ENCODE data around the gene RCN2.

RCN2 gene

DNA sequence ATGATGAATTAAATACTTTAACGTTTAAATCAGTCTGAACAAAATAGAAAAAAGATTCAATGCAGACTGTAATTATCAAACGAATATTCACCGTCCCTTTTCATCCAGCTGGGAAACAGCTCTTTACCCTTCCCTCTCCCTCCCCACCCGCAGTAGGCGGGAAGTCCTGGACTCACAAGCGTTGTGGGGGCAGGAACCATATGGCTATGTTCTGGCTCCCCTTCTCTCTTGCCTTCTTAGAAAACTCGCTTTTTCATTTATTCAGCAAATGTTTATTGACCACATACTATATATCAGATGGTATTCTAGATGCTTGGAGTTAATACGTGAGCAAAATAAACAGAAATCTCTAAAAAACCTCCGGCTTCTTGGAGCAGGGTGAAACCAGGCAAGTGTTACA, 25.7 kb upstream of the RCN2 start:
- H3K36me3 Mint-ChIP-seq, result no peaks in the 10 kb centered on the region
- H3K9me3 Mint-ChIP-seq, result no peaks in the 10 kb centered on the region
- DNase-seq (ENCODE audit: low spot score in 2 of 2) (no peak), ATAC-seq (ENCODE audit: low read depth) (no peak)
- no peaks in the 10 kb centered on the region for H3K27me3 Mint-ChIP-seq
- peak overlapping the region; percentile 98 for H3K27ac Mint-ChIP-seq
- H3K4me3 Mint-ChIP-seq, result peak overlapping the region; percentile 93
- peaks cover 26% of the 10 kb centered on the region for H3K4me1 Mint-ChIP-seq

DNA sequence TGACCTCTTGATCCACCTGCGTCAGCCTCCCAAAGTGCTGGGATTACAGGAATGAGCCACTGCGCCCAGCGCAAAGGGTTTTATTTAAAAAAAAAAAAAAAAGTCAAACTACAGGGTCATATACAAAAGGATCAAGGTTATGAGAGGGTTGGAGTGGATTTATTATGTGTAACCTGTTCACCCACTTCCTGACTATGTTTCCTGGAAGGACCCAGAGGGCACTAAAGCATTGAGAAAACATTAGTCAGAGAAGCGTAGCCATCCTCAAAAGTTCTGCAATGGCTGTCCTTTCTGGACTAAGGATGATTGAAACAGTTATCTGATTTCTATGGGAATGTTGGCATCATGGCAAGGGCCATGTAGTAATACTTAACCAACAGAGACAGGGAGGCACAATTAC, 19.1 kb upstream of the RCN2 start:
- ATAC-seq (ENCODE audit: low read depth), result no peak
- H3K27ac Mint-ChIP-seq, result no peak overlapping the region
- no peaks in the 10 kb centered on the region for H3K36me3 Mint-ChIP-seq

DNA sequence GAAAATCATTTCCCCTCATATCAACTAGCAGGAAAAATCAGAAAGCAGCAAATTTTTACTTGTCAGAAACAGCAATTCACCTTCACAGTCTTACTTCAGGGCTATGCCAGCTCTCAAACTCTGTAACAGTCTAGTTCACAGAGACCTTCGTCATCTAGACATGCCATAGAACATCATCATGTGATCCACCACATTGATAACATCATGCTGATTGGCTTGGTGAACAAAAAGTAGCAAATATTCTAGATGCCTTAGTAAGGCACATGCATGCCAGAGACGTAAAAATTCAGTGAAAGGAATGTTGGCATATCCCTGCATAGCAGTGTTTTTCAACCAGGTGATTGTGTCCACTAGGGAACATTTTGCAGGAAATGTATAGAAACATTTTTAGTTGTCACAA, 17.8 kb upstream of the RCN2 start:
- no peaks in the 10 kb centered on the region for H3K9me3 Mint-ChIP-seq
- no peaks in the 10 kb centered on the region for H3K36me3 Mint-ChIP-seq
- no peak overlapping the region for H3K27ac Mint-ChIP-seq
- DNase-seq (ENCODE audit: low spot score in 2 of 2) (no peak), ATAC-seq (ENCODE audit: low read depth) (no peak)
- no peak overlapping the region for H3K4me3 Mint-ChIP-seq
- H3K4me1 Mint-ChIP-seq, result peaks cover 8% of the 10 kb centered on the region
- H3K27me3 Mint-ChIP-seq, result peaks cover 2% of the 10 kb centered on the region

More for the DNA sequence above, 19.1 kb upstream of the RCN2 start:
- no peaks in the 10 kb centered on the region for H3K27me3 Mint-ChIP-seq
- H3K9me3 Mint-ChIP-seq, result no peaks in the 10 kb centered on the region
- no peak overlapping the region for H3K4me3 Mint-ChIP-seq
- peaks cover 16% of the 10 kb centered on the region for H3K4me1 Mint-ChIP-seq
- no peak for DNase-seq (ENCODE audit: low spot score in 2 of 2)

- Mint-ChIP-seq H3K27ac (no peak overlapping the region), H3K4me3 (no peak overlapping the region), H3K4me1 (no peaks in the 10 kb centered on the region), H3K9me3 (no peaks in the 10 kb centered on the region), H3K36me3 (no peaks in the 10 kb centered on the region), H3K27me3 (peaks cover 4% of the 10 kb centered on the region)
- ATAC-seq (ENCODE audit: low read depth) (no peak), DNase-seq (ENCODE audit: low spot score in 2 of 2) (no peak)
Measured at GRCh38 chr15:76916369-76916768, 15.2 kb upstream of the RCN2 start.

DNA sequence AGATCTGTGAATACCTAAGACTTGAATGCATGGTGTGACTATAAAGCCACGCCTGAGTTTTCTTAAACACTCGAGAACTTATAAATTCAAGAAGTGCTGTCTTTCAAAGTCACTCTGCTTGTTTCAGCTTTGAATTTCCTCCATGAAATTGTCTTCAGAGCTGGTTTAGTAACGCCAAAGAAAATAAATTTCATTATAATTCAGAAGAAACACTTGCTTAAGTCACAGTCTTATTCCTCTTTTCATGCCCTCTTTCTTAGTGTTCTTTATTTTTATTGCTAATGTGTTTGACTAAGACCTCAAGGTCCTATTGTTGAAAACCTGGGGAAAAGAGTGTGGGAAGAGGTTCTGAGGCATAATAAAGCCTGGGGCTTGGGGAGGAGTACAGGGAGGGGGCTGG, 3.3 kb upstream of the RCN2 start:
- H3K4me3 Mint-ChIP-seq, result no peak overlapping the region
- H3K9me3 Mint-ChIP-seq, result no peaks in the 10 kb centered on the region
- no peak for DNase-seq (ENCODE audit: low spot score in 2 of 2)
- H3K27me3 Mint-ChIP-seq, result no peaks in the 10 kb centered on the region
- no peak for ATAC-seq (ENCODE audit: low read depth)
- H3K27ac Mint-ChIP-seq, result no peak overlapping the region
- peaks cover 8% of the 10 kb centered on the region for H3K4me1 Mint-ChIP-seq
- H3K36me3 Mint-ChIP-seq, result no peaks in the 10 kb centered on the region

- Mint-ChIP-seq H3K36me3 (no peaks in the 10 kb centered on the region), H3K9me3 (no peaks in the 10 kb centered on the region), H3K4me1 (peaks cover 11% of the 10 kb centered on the region), H3K27me3 (no peaks in the 10 kb centered on the region), H3K4me3 (no peak overlapping the region), H3K27ac (no peak overlapping the region)
- DNase-seq (ENCODE audit: low spot score in 2 of 2), result no peak
- ATAC-seq (ENCODE audit: low read depth), result no peak
Measured at GRCh38 chr15:76929011-76929760, 2.4 kb upstream of the RCN2 start.

DNA sequence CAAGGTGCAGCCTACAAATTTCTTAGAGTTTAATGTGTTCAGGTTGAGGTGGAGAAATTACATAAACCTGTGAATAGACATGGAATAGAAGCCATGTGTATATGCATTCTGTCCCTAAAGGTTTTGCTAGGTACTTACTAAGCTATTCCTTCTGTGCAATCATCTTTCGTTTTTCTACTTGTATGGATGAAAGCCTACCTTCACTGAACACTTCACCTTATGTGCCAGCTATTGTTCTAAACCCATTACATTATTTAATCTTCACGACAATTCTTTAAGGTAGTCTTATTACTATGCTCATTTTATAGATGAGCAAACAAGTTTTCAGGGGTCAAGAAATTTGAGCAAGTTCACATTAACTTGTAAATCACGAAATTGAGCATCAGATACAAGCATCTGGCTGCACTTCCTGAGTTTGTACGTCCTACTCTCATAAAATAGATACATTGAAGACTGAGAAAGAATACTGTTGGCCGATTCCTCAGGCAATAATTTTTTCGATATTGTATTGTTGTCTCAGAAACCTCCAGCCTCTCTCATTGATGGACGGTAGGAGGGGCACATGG, 635 bp upstream of the RCN2 start:
- H3K27me3 Mint-ChIP-seq, result no peaks in the 10 kb centered on the region
- H3K4me1 Mint-ChIP-seq, result peaks cover 17% of the 10 kb centered on the region

GRCh38 chr15:76932135-76932966, 802 bp downstream of the RCN2 start:
- Mint-ChIP-seq H3K9me3 (no peaks in the 10 kb centered on the region), H3K36me3 (peaks cover 10% of the 10 kb centered on the region), H3K27ac (peak overlapping the region; percentile 96), H3K27me3 (no peaks in the 10 kb centered on the region), H3K4me1 (peaks cover 17% of the 10 kb centered on the region), H3K4me3 (peak overlapping the region; percentile 84)
- ATAC-seq (ENCODE audit: low read depth) (no peak), DNase-seq (ENCODE audit: low spot score in 2 of 2) (peak in 1 of 2 donors; percentile 8)

More for the DNA sequence above, 635 bp upstream of the RCN2 start:
- Mint-ChIP-seq H3K36me3 (peaks cover 6% of the 10 kb centered on the region), H3K4me3 (peak overlapping the region; percentile 84), H3K27ac (peak overlapping the region; percentile 96), H3K9me3 (no peaks in the 10 kb centered on the region)
- no peak for DNase-seq (ENCODE audit: low spot score in 2 of 2)
- no peak for ATAC-seq (ENCODE audit: low read depth)

- Mint-ChIP-seq H3K27ac (peak overlapping the region; percentile 79), H3K4me1 (peaks cover 17% of the 10 kb centered on the region), H3K4me3 (peak overlapping the region; percentile 21), H3K27me3 (no peaks in the 10 kb centered on the region), H3K9me3 (no peaks in the 10 kb centered on the region), H3K36me3 (peaks cover 12% of the 10 kb centered on the region)
- ATAC-seq (ENCODE audit: low read depth), result peak; percentile 58
- DNase-seq (ENCODE audit: low spot score in 2 of 2), result peak in 1 of 2 donors; percentile 55
Measured at GRCh38 chr15:76935620-76936019, 4.1 kb downstream of the RCN2 start.

- Mint-ChIP-seq H3K4me3 (no peak overlapping the region), H3K36me3 (peaks cover 12% of the 10 kb centered on the region), H3K4me1 (peaks cover 14% of the 10 kb centered on the region), H3K27ac (peak overlapping the region; percentile 31), H3K9me3 (no peaks in the 10 kb centered on the region), H3K27me3 (no peaks in the 10 kb centered on the region)
- DNase-seq (ENCODE audit: low spot score in 2 of 2) (no peak), ATAC-seq (ENCODE audit: low read depth) (no peak)
Measured at GRCh38 chr15:76936671-76937070, 5.1 kb downstream of the RCN2 start.

- Mint-ChIP-seq H3K4me1 (peaks cover 7% of the 10 kb centered on the region), H3K27me3 (no peaks in the 10 kb centered on the region), H3K9me3 (no peaks in the 10 kb centered on the region), H3K36me3 (peaks cover 17% of the 10 kb centered on the region), H3K4me3 (no peak overlapping the region), H3K27ac (no peak overlapping the region)
- DNase-seq (ENCODE audit: low spot score in 2 of 2) (no peak), ATAC-seq (ENCODE audit: low read depth) (no peak)
Measured at GRCh38 chr15:76938752-76939151, 7.2 kb downstream of the RCN2 start.

- Mint-ChIP-seq H3K27me3 (no peaks in the 10 kb centered on the region), H3K4me3 (no peak overlapping the region), H3K4me1 (peaks cover 6% of the 10 kb centered on the region), H3K27ac (no peak overlapping the region), H3K9me3 (peaks cover 4% of the 10 kb centered on the region), H3K36me3 (peaks cover 21% of the 10 kb centered on the region)
- DNase-seq (ENCODE audit: low spot score in 2 of 2) (no peak), ATAC-seq (ENCODE audit: low read depth) (no peak)
Measured at GRCh38 chr15:76939715-76940114, 8.2 kb downstream of the RCN2 start.

DNA sequence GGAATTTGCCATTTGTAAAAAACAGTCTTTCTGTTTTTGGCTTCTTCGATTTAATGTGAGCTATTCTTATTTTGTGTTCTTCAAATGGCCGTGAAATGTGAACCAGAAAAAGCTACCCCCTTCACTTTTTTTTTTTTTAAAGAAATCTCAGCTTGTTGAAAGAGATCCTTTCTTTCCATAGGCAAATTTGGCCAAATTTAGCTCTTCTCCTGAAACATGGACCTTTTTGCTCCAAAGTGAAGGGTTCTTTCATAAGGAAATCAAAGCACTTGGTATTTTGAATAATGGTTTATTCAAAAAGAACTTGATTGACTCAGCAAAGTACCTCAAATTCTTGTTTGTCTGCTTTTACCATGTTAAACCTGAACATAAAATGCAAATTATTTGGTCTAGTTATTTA, 10.1 kb downstream of the RCN2 start:
- Mint-ChIP-seq H3K36me3 (peaks cover 22% of the 10 kb centered on the region), H3K9me3 (peaks cover 4% of the 10 kb centered on the region), H3K4me3 (no peak overlapping the region), H3K27ac (no peak overlapping the region), H3K4me1 (peaks cover 6% of the 10 kb centered on the region), H3K27me3 (no peaks in the 10 kb centered on the region)
- DNase-seq (ENCODE audit: low spot score in 2 of 2) (no peak), ATAC-seq (ENCODE audit: low read depth) (no peak)

GRCh38 chr15:76942331-76942730, 10.8 kb downstream of the RCN2 start:
- no peak for DNase-seq (ENCODE audit: low spot score in 2 of 2)
- ATAC-seq (ENCODE audit: low read depth), result no peak
- peaks cover 4% of the 10 kb centered on the region for H3K9me3 Mint-ChIP-seq
- no peaks in the 10 kb centered on the region for H3K27me3 Mint-ChIP-seq
- H3K36me3 Mint-ChIP-seq, result peaks cover 24% of the 10 kb centered on the region
- no peak overlapping the region for H3K4me3 Mint-ChIP-seq
- H3K27ac Mint-ChIP-seq, result no peak overlapping the region
- H3K4me1 Mint-ChIP-seq, result peaks cover 12% of the 10 kb centered on the region

All from memory B cell (primary cell).